Activated naive CD8-positive, alpha-beta T cell (primary cell): Measurements from ENCODE around the gene RABL6.
"Not testable (repeated sequence)": the region's sequence is repeated elsewhere in the genome, so short reads cannot be mapped to it uniquely, and the experiment has no call there.

Experiments used
- H3K27ac Mint-ChIP-seq: one replicate; pipeline ENCODE4 v1.8.0; 2021; ENCODE audit warnings: mixed read lengths
- H3K27me3 Mint-ChIP-seq: one replicate; pipeline ENCODE4 v1.8.0; 2021; ENCODE audit warnings: mixed read lengths
- H3K36me3 Mint-ChIP-seq: one replicate; pipeline ENCODE4 v1.8.0; 2021; ENCODE audit warnings: mixed read lengths
- H3K4me1 Mint-ChIP-seq: one replicate; pipeline ENCODE4 v1.8.0; 2021; ENCODE audit warnings: low read depth, mixed read lengths
- H3K4me3 Mint-ChIP-seq: one replicate; pipeline ENCODE4 v1.8.0; 2021; ENCODE audit warnings: mild to moderate bottlenecking, mixed read lengths
- H3K9me3 Mint-ChIP-seq: one replicate; pipeline ENCODE4 v1.8.0; 2021; ENCODE audit warnings: low read depth, mixed read lengths

RABL6 gene

GRCh38 chr9:136799079-136799853 lies 8.5 kb upstream of the RABL6 start:
- Mint-ChIP-seq H3K27ac (no peak overlapping the region), H3K9me3 (no peaks in the 10 kb centered on the region), H3K27me3 (no peaks in the 10 kb centered on the region), H3K4me1 (peaks cover 19% of the 10 kb centered on the region), H3K36me3 (no peaks in the 10 kb centered on the region), H3K4me3 (peak overlapping the region; percentile 68)

GRCh38 chr9:136799854-136800657 lies 7.7 kb upstream of the RABL6 start:
- H3K27ac Mint-ChIP-seq: no peak overlapping the region
- no peaks in the 10 kb centered on the region for H3K9me3 Mint-ChIP-seq
- H3K4me3 Mint-ChIP-seq: peak overlapping the region; percentile 79
- H3K4me1 Mint-ChIP-seq: peaks cover 19% of the 10 kb centered on the region
- no peaks in the 10 kb centered on the region for H3K36me3 Mint-ChIP-seq
- H3K27me3 Mint-ChIP-seq: no peaks in the 10 kb centered on the region

- no peak overlapping the region for H3K27ac Mint-ChIP-seq
- no peaks in the 10 kb centered on the region for H3K27me3 Mint-ChIP-seq
- H3K4me1 Mint-ChIP-seq: peaks cover 23% of the 10 kb centered on the region
- H3K36me3 Mint-ChIP-seq: peaks cover 3% of the 10 kb centered on the region
- no peak overlapping the region for H3K4me3 Mint-ChIP-seq
- no peaks in the 10 kb centered on the region for H3K9me3 Mint-ChIP-seq
These were observed 5.4 kb upstream of the RABL6 start for GRCh38 chr9:136802321-136802720.

GRCh38 chr9:136803009-136803550 lies 4.7 kb upstream of the RABL6 start:
- H3K4me3 Mint-ChIP-seq, H3K27me3 Mint-ChIP-seq, H3K36me3 Mint-ChIP-seq, H3K9me3 Mint-ChIP-seq, H3K27ac Mint-ChIP-seq: not testable (repeated sequence)
- peaks cover 23% of the 10 kb centered on the region for H3K4me1 Mint-ChIP-seq

GRCh38 chr9:136803551-136804508 lies 3.9 kb upstream of the RABL6 start:
- no peak overlapping the region for H3K4me3 Mint-ChIP-seq
- H3K9me3 Mint-ChIP-seq: no peaks in the 10 kb centered on the region
- H3K36me3 Mint-ChIP-seq: peaks cover 3% of the 10 kb centered on the region
- H3K27me3 Mint-ChIP-seq: no peaks in the 10 kb centered on the region
- peaks cover 24% of the 10 kb centered on the region for H3K4me1 Mint-ChIP-seq
- no peak overlapping the region for H3K27ac Mint-ChIP-seq

GRCh38 chr9:136804509-136805206 lies 3.1 kb upstream of the RABL6 start:
- H3K4me1 Mint-ChIP-seq: peaks cover 31% of the 10 kb centered on the region
- H3K27ac Mint-ChIP-seq: no peak overlapping the region
- H3K36me3 Mint-ChIP-seq: peaks cover 5% of the 10 kb centered on the region
- no peak overlapping the region for H3K4me3 Mint-ChIP-seq
- H3K9me3 Mint-ChIP-seq: no peaks in the 10 kb centered on the region
- no peaks in the 10 kb centered on the region for H3K27me3 Mint-ChIP-seq

- Mint-ChIP-seq H3K36me3 (peaks cover 5% of the 10 kb centered on the region), H3K27me3 (no peaks in the 10 kb centered on the region), H3K9me3 (no peaks in the 10 kb centered on the region), H3K4me1 (peaks cover 35% of the 10 kb centered on the region), H3K4me3 (no peak overlapping the region), H3K27ac (no peak overlapping the region)
These were observed 2.5 kb upstream of the RABL6 start for GRCh38 chr9:136805207-136805740.

- Mint-ChIP-seq H3K36me3 (peaks cover 5% of the 10 kb centered on the region), H3K9me3 (no peaks in the 10 kb centered on the region), H3K27me3 (no peaks in the 10 kb centered on the region), H3K4me1 (peaks cover 32% of the 10 kb centered on the region), H3K27ac (no peak overlapping the region), H3K4me3 (peak overlapping the region; percentile 88)
These were observed 1.7 kb upstream of the RABL6 start for GRCh38 chr9:136806067-136806466.

GRCh38 chr9:136806631-136807201 lies 1.0 kb upstream of the RABL6 start:
- peaks cover 5% of the 10 kb centered on the region for H3K36me3 Mint-ChIP-seq

GRCh38 chr9:136808075-136808805 lies 492 bp downstream of the RABL6 start:
- peaks cover 43% of the 10 kb centered on the region for H3K4me1 Mint-ChIP-seq
- peaks cover 7% of the 10 kb centered on the region for H3K36me3 Mint-ChIP-seq
- peak overlapping the region; percentile 36 for H3K27ac Mint-ChIP-seq
- no peaks in the 10 kb centered on the region for H3K27me3 Mint-ChIP-seq
- H3K4me3 Mint-ChIP-seq: peak overlapping the region; percentile 93
- no peaks in the 10 kb centered on the region for H3K9me3 Mint-ChIP-seq

More at GRCh38 chr9:136806631-136807201, 1.0 kb upstream of the RABL6 start:
- no peaks in the 10 kb centered on the region for H3K27me3 Mint-ChIP-seq
- peak overlapping the region; percentile 89 for H3K27ac Mint-ChIP-seq
- peak overlapping the region; percentile 88 for H3K4me3 Mint-ChIP-seq
- no peaks in the 10 kb centered on the region for H3K9me3 Mint-ChIP-seq
- peaks cover 30% of the 10 kb centered on the region for H3K4me1 Mint-ChIP-seq

GRCh38 chr9:136808806-136809158 lies 1.0 kb downstream of the RABL6 start:
- H3K9me3 Mint-ChIP-seq: no peaks in the 10 kb centered on the region
- peak overlapping the region; percentile 36 for H3K27ac Mint-ChIP-seq
- H3K36me3 Mint-ChIP-seq: peaks cover 8% of the 10 kb centered on the region
- H3K4me1 Mint-ChIP-seq: peaks cover 44% of the 10 kb centered on the region
- H3K27me3 Mint-ChIP-seq: no peaks in the 10 kb centered on the region
- H3K4me3 Mint-ChIP-seq: peak overlapping the region; percentile 93

- Mint-ChIP-seq H3K4me3 (no peak overlapping the region), H3K27me3 (no peaks in the 10 kb centered on the region), H3K4me1 (peaks cover 36% of the 10 kb centered on the region), H3K9me3 (no peaks in the 10 kb centered on the region), H3K27ac (no peak overlapping the region), H3K36me3 (peaks cover 10% of the 10 kb centered on the region)
These were observed 7.1 kb downstream of the RABL6 start for GRCh38 chr9:136814725-136815421.

GRCh38 chr9:136815422-136815782 lies 7.7 kb downstream of the RABL6 start:
- Mint-ChIP-seq H3K4me1 (peaks cover 32% of the 10 kb centered on the region), H3K9me3 (no peaks in the 10 kb centered on the region), H3K27me3 (no peaks in the 10 kb centered on the region), H3K27ac (no peak overlapping the region), H3K4me3 (no peak overlapping the region), H3K36me3 (peaks cover 10% of the 10 kb centered on the region)
